K562 (cell line): ENCODE data around the gene GBP1. TPM values are rescaled to one million over a fixed set of nuclear protein-coding genes. Genes with fewer than 3 reads are reported as not detected.

Source experiments
- ATAC-seq: fragments of 200-7000 bp; cut with Tn5 transposase; 3 replicates; pipeline ENCODE4 v1.9.1; 2020; ENCODE audit warnings: moderate library complexity
- BruUV-seq: library from RNA; stranded (reverse); fragments of 400-500 nt; replicated peaks from 2 replicates; lab custom pipeline; 2021; lab: Mats Ljungman, UMichigan
- CTCF ChIA-PET: fragments of 300-600 bp; formaldehyde crosslinking; extraction: SDS; loops from one replicate; lab custom pipeline; 2021; ENCODE audit warnings: low intra/inter-chr PET ratio; lab: Yijun Ruan, JAX
- POLR2A ChIA-PET: fragments of 300-600, 350-650 bp; sonication (Branson Sonifier 250); formaldehyde crosslinking; extraction: SDS; loops from one replicate; lab custom pipeline; 2021; ENCODE audit warnings: antibody characterized with exemption, inconsistent platforms; lab: Yijun Ruan, JAX
- DNase-seq, 4 experiments: peaks; one replicate each; pipeline versions ENCODE4 v3.0.0 to v3.0.0-alpha.2; 2011 to 2018; ENCODE audit warnings: low spot score in 3 of 4, mixed read lengths in 3 of 4; ENCODE audit errors: extremely low read depth in 1 of 4
- FAIRE-seq: peaks from 2 replicates; lab custom pipeline; 2011; peaks lifted over from hg19 to GRCh38; lab: Jason Lieb, UNC
- H2AFZ ChIP-seq: 2 replicates; pipeline ENCODE4 v1.6.0; 2011; ENCODE audit warnings: low read depth, low read length, control low read depth, inconsistent platforms
- H3K27ac ChIP-seq: fragments of 200-600 bp; 3 replicates; pipeline ENCODE4 v1.8.0; 2011; ENCODE audit warnings: low read depth, mild to moderate bottlenecking, control low read depth, inconsistent platforms, low read length, moderate library complexity, mixed read lengths; ENCODE audit errors: extremely low read depth
- H3K27me3 ChIP-seq, 2 experiments: fragments of 300-600 bp in 1 of 2; 2 replicates in 1 of 2; 3 replicates in 1 of 2; pipeline versions ENCODE4 v1.6.0 to v1.8.0; 2011; ENCODE audit warnings: inconsistent platforms in 2 of 2, low read length in 2 of 2, mild to moderate bottlenecking in 1 of 2, mixed read lengths in 1 of 2, moderate library complexity in 1 of 2; ENCODE audit not compliant: control insufficient read depth in 2 of 2, insufficient read depth in 2 of 2
- H3K36me3 ChIP-seq: fragments of 300-600 bp; 3 replicates; pipeline ENCODE4 v1.8.0; 2011; ENCODE audit warnings: mild to moderate bottlenecking, low read length, inconsistent platforms; ENCODE audit not compliant: control insufficient read depth, insufficient read depth
- H3K4me1 ChIP-seq, 2 experiments: fragments of 200-600 bp in 1 of 2; replicated peaks in 1 of 2; 2 replicates in 1 of 2; 3 replicates in 1 of 2; pipeline versions ENCODE4 v1.5.1 to v1.8.0; 2011; ENCODE audit warnings: inconsistent platforms in 2 of 2, low read length in 2 of 2, mild to moderate bottlenecking in 1 of 2, mixed read lengths in 1 of 2, moderate library complexity in 1 of 2; ENCODE audit not compliant: control insufficient read depth in 2 of 2, insufficient read depth in 2 of 2
- H3K4me2 ChIP-seq: 2 replicates; pipeline ENCODE4 v1.6.1; 2011; ENCODE audit warnings: low read length, control low read depth, inconsistent platforms, mixed read lengths; ENCODE audit not compliant: insufficient read depth
- H3K4me3 ChIP-seq: fragments of 200-600 bp; sonication (generic), shearing (Covaris generic); 2 replicates; pipeline ENCODE4 v1.5.1; 2016; ENCODE audit warnings: control low read depth, inconsistent platforms
- H3K79me2 ChIP-seq: fragments of 200-600 bp; 3 replicates; pipeline ENCODE4 v1.8.0; 2011; ENCODE audit warnings: low read length, inconsistent platforms; ENCODE audit not compliant: control insufficient read depth, insufficient read depth
- H3K9ac ChIP-seq, 2 experiments: 2 replicates each; pipeline versions ENCODE4 v1.6.0 to v1.6.1; 2011; ENCODE audit warnings: low read depth in 2 of 2, low read length in 2 of 2, control low read depth in 1 of 2, inconsistent platforms in 1 of 2, mild to moderate bottlenecking in 1 of 2, mixed read lengths in 1 of 2; ENCODE audit not compliant: insufficient read depth in 1 of 2
- H3K9me1 ChIP-seq: one replicate; pipeline ENCODE4 v1.6.0; 2011; ENCODE audit warnings: inconsistent platforms, mild to moderate bottlenecking, low read length, moderate library complexity; ENCODE audit not compliant: control insufficient read depth, insufficient read depth
- H3K9me3 ChIP-seq: replicated peaks from 2 replicates; pipeline ENCODE4 v1.5.1; 2011; ENCODE audit warnings: low read depth, low read length, inconsistent platforms; ENCODE audit not compliant: control insufficient read depth, insufficient read depth
- H4K20me1 ChIP-seq: replicated peaks from 2 replicates; pipeline ENCODE4 v1.6.1; 2011; ENCODE audit warnings: low read length, inconsistent platforms, mixed read lengths; ENCODE audit not compliant: control insufficient read depth, insufficient read depth
- E2F3 ChIP-seq: fragments of 250-450 bp; sonication (Bioruptor Pico); IDR thresholded peaks from 2 replicates; pipeline ENCODE4 v1.4.0; 2020; ENCODE audit warnings: mild to moderate bottlenecking
- FOSL1 ChIP-seq: fragments of 200-800 bp; sonication (Bioruptor generic); conservative IDR thresholded peaks from 2 replicates; pipeline ENCODE4 v1.6.1; 2016; ENCODE audit warnings: missing genetic modification characterization, missing compliant biosample characterization
- HDGF ChIP-seq: fragments of 450-650 bp; IDR thresholded peaks from 2 replicates; pipeline ENCODE4 v1.6.1; 2016
- NCOA2 ChIP-seq, 2 experiments: fragments of 450-650 bp; IDR thresholded peaks; 2 replicates each; pipeline ENCODE4 v1.6.1; 2018; ENCODE audit warnings: mild to moderate bottlenecking in 2 of 2, moderate library complexity in 1 of 2; ENCODE audit not compliant: partially characterized antibody in 2 of 2
- NCOA4 ChIP-seq: fragments of 450-650 bp; IDR thresholded peaks from 2 replicates; pipeline ENCODE4 v1.6.1; 2018; ENCODE audit warnings: mild to moderate bottlenecking; ENCODE audit not compliant: partially characterized antibody
- SMAD1 ChIP-seq: fragments of 150-350 bp; IDR thresholded peaks from 2 replicates; pipeline ENCODE4 v1.6.1; 2014; ENCODE audit warnings: low read length, low read depth; ENCODE audit not compliant: partially characterized antibody
- ZNF133 ChIP-seq: fragments of 250-450 bp; sonication (Bioruptor Pico); IDR thresholded peaks from 2 replicates; pipeline ENCODE4 v1.4.0; 2020; ENCODE audit warnings: mild to moderate bottlenecking
- ZNF79 ChIP-seq: fragments of 250-450 bp; sonication (Bioruptor Pico); IDR thresholded peaks from 2 replicates; pipeline ENCODE4 v1.4.0; 2020; ENCODE audit warnings: low read depth, mild to moderate bottlenecking, moderate library complexity
- WGBS: fragments of 100-300 bp; shearing (Covaris generic); methylation state at CpG from one replicate; pipeline ENCODE4 v1.1.6; 2016; ENCODE audit warnings: low coverage, mixed read lengths; ENCODE audit not compliant: insufficient coverage; ENCODE audit errors: missing lambda C conversion rate; 5-methylcytosine and 5-hydroxymethylcytosine counted together
- in situ Hi-C: fragments of 300-500 bp; cut with MboI; formaldehyde crosslinking; loops from 4 replicates; pipeline ENCODE4 v1.15.0; 2018; ENCODE audit warnings: inconsistent platforms, mixed read lengths
- intact Hi-C: fragments of 100-400 bp; cut with micrococcal nuclease; formaldehyde crosslinking; loops from 2 replicates; pipeline ENCODE4 v1.14.2; 2022
- polyA plus RNA-seq, 8 experiments: library from polyadenylated mRNA; depleted of rRNA in 4 of 8; stranded (reverse) in 5 of 8; unstranded in 3 of 8; fragments of >200 nt; fragmentation: Nextera tagmentation in 2 of 8; fragmentation: Illumina TruSeq in 1 of 8; extraction: Ambion mirVana in 2 of 8; extraction: Trizol in 1 of 8; gene quantifications; 2 replicates each; pipeline versions ENCODE4 v1.2.1 to v1.2.3, GENCODE V29; 2011 to 2014; ENCODE audit warnings: inconsistent platforms in 1 of 8, missing spikeins in 1 of 8
- total RNA-seq, 7 experiments: library from RNA; depleted of rRNA in 6 of 7; stranded (reverse); fragments of >200 nt in 6 of 7; fragmentation: Illumina TruSeq in 2 of 7; extraction: Trizol in 2 of 7; gene quantifications; 2 replicates each; pipeline versions ENCODE4 v1.2.1 to v1.2.3, GENCODE V29; 2011 to 2021; ENCODE audit warnings: low replicate concordance in 1 of 7
- TF ChIP-seq, protein P1 (sequence below): fragments of 250-450 bp; sonication (Bioruptor Pico); IDR thresholded peaks from 2 replicates; pipeline ENCODE4 v1.8.0; 2021; ENCODE audit warnings: borderline replicate concordance, mild to moderate bottlenecking, moderate library complexity; ENCODE audit not compliant: poor library complexity, severe bottlenecking
- TF ChIP-seq, protein P2 (sequence below): fragments of 250-450 bp; sonication (Bioruptor Pico); IDR thresholded peaks from 2 replicates; pipeline ENCODE4 v1.8.0; 2022; ENCODE audit warnings: moderate library complexity, mild to moderate bottlenecking, inconsistent platforms

The GBP1 gene
- total and polyA plus RNA-seq, 9 of the 15 experiments (the other 6 are each of a cell fraction or from before 2014, with no cell fraction given), result not detected

DNA sequence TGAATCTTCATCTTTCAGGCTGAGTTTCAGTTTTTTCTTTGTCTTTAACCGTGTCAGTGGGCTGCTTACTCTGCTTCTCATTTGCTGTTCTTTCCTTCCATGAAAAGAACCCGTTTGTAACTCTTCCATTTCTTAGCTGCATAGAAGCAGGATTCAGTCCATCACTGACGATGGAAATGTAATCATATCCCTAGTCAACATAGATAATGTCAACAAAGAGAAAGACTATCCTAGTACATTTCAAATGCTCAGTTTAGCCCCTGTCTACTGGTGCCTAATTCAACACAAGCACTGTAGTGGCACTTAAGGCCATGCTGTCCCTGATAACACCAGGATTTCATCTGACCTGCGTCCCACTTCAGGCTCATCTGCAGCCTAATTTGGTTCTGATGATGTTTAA, 376 bp downstream of the GBP1 start:
- no peak overlapping the region for H3K4me3 ChIP-seq

More for the DNA sequence above, 376 bp downstream of the GBP1 start:
- POLR2A ChIA-PET, result no interaction called here
- ATAC-seq, result no peak
- H3K4me1 ChIP-seq, result no peaks in the 10 kb centered on the region
- H3K4me2 ChIP-seq, result no peak overlapping the region
- no peaks in the 10 kb centered on the region for H3K9me3 ChIP-seq
- TF ChIP-seq ZNF79 (CRISPR knock-in tag) (no peak), E2F3 (CRISPR knock-in tag) (no peak), HDGF (no peak), FOSL1 (tag) (no peak), NCOA2 (IDR thresholded peaks at IDR 0.05; ENCODE audit: partially characterized antibody in 2 of 2) (no peak), NCOA4 (no peak), SMAD1 (no peak), ZNF133 (CRISPR knock-in tag) (no peak)
- TF ChIP-seq, protein P1, sequence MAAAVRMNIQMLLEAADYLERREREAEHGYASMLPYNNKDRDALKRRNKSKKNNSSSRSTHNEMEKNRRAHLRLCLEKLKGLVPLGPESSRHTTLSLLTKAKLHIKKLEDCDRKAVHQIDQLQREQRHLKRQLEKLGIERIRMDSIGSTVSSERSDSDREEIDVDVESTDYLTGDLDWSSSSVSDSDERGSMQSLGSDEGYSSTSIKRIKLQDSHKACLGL (CRISPR knock-in tag), result no peak
- TF ChIP-seq, protein P2, sequence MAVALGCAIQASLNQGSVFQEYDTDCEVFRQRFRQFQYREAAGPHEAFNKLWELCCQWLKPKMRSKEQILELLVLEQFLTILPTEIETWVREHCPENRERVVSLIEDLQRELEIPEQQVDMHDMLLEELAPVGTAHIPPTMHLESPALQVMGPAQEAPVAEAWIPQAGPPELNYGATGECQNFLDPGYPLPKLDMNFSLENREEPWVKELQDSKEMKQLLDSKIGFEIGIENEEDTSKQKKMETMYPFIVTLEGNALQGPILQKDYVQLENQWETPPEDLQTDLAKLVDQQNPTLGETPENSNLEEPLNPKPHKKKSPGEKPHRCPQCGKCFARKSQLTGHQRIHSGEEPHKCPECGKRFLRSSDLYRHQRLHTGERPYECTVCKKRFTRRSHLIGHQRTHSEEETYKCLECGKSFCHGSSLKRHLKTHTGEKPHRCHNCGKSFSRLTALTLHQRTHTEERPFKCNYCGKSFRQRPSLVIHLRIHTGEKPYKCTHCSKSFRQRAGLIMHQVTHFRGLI, result no peak
- H3K27me3 ChIP-seq, result no peaks in the 10 kb centered on the region
- intact Hi-C loops (no loop called here), in situ Hi-C loops (no loop called here)
- H2AFZ ChIP-seq, result no peak overlapping the region
- no peaks in the 10 kb centered on the region for H3K9me1 ChIP-seq
- no peak for FAIRE-seq
- WGBS, result 0% methylated on average over 4 of the region's 4 CpGs
- no peaks in the 10 kb centered on the region for H3K79me2 ChIP-seq
- no peaks in the 10 kb centered on the region for H3K36me3 ChIP-seq
- CTCF ChIA-PET, result no interaction called here
- no peak for DNase-seq
- BruUV-seq, result no TSS peak
- H3K27ac ChIP-seq, result no peak overlapping the region
- H3K9ac ChIP-seq, result no peak overlapping the region
- no peaks in the 10 kb centered on the region for H4K20me1 ChIP-seq
